CD14-positive monocyte (primary cell): ENCODE measurements around the gene FBXL13. TPM values are rescaled to one million over a fixed set of nuclear protein-coding genes. Genes with fewer than 3 reads are reported as not detected.

Source experiments
- DNase-seq, 3 donors: peaks; one replicate each; pipeline ENCODE4 v3.0.0-alpha.2; 2011 to 2022
- H2AFZ ChIP-seq: 2 replicates; pipeline ENCODE4 v1.6.0; 2012; ENCODE audit warnings: mild to moderate bottlenecking, low read depth, low read length, inconsistent platforms; ENCODE audit not compliant: insufficient read depth, poor library complexity, severe bottlenecking
- H3K27ac ChIP-seq, 2 donors: 1 replicate in 1 of 2; 2 replicates in 1 of 2; pipeline ENCODE4 v1.5.1; 2012 to 2013; ENCODE audit warnings: low read length in 2 of 2, control low read depth in 1 of 2, inconsistent platforms in 1 of 2, low read depth in 1 of 2, mild to moderate bottlenecking in 1 of 2
- H3K27me3 ChIP-seq, 2 donors: one replicate each; pipeline versions ENCODE4 v1.6.0 to v1.6.1; 2011 to 2013; ENCODE audit warnings: low read length in 2 of 2; ENCODE audit not compliant: control insufficient read depth in 2 of 2, insufficient read depth in 2 of 2
- H3K36me3 ChIP-seq, 2 donors: replicated peaks in 1 of 2; 1 replicate in 1 of 2; 2 replicates in 1 of 2; pipeline versions ENCODE4 v1.5.1 to v1.6.1; 2012 to 2013; ENCODE audit warnings: low read length in 2 of 2, control low read depth in 1 of 2, inconsistent platforms in 1 of 2, mild to moderate bottlenecking in 1 of 2; ENCODE audit not compliant: insufficient read depth in 2 of 2, control insufficient read depth in 1 of 2
- H3K4me1 ChIP-seq, 2 donors: 1 replicate in 1 of 2; 2 replicates in 1 of 2; pipeline versions ENCODE4 v1.5.1 to v1.6.1; 2012 to 2013; ENCODE audit warnings: low read length in 2 of 2, control low read depth in 1 of 2, inconsistent platforms in 1 of 2, mild to moderate bottlenecking in 1 of 2, moderate library complexity in 1 of 2; ENCODE audit not compliant: insufficient read depth in 2 of 2, control insufficient read depth in 1 of 2
- H3K4me2 ChIP-seq: replicated peaks from 2 replicates; pipeline ENCODE3; 2012; ENCODE audit warnings: low read length, moderate library complexity, mild to moderate bottlenecking; ENCODE audit not compliant: poor library complexity, severe bottlenecking; ENCODE audit errors: extremely low read depth
- H3K4me3 ChIP-seq, 3 experiments: fragments of 200-600 bp in 1 of 3; sonication (generic) in 1 of 3; replicated peaks in 1 of 3; 1 replicate in 2 of 3; 2 replicates in 1 of 3; pipeline ENCODE4 v1.5.1; 2011 to 2013; ENCODE audit warnings: low read length in 3 of 3, mild to moderate bottlenecking in 3 of 3, control low read depth in 2 of 3, low read depth in 2 of 3, inconsistent platforms in 1 of 3, moderate library complexity in 1 of 3
- H3K79me2 ChIP-seq: 2 replicates; pipeline ENCODE4 v1.6.0; 2012; ENCODE audit warnings: mild to moderate bottlenecking, control low read depth, inconsistent platforms, low read length, moderate library complexity; ENCODE audit not compliant: insufficient read depth
- H3K9ac ChIP-seq: 2 replicates; pipeline ENCODE4 v1.6.0; 2017; ENCODE audit warnings: low read length, mild to moderate bottlenecking; ENCODE audit not compliant: insufficient read depth, poor library complexity, severe bottlenecking
- H3K9me3 ChIP-seq, 2 donors: replicated peaks in 1 of 2; 1 replicate in 1 of 2; 2 replicates in 1 of 2; pipeline versions ENCODE4 v1.5.1 to v1.6.1; 2012 to 2013; ENCODE audit warnings: low read length in 2 of 2, control low read depth in 1 of 2; ENCODE audit not compliant: control insufficient read depth in 1 of 2, insufficient read depth in 1 of 2
- H4K20me1 ChIP-seq: 2 replicates; pipeline ENCODE4 v1.6.0; 2012; ENCODE audit warnings: mild to moderate bottlenecking, low read length, control low read depth, moderate library complexity; ENCODE audit not compliant: insufficient read depth
- H3K27ac Mint-ChIP-seq, 7 donors: one replicate each; pipeline ENCODE4 v1.8.0; 2020; ENCODE audit warnings: mild to moderate bottlenecking in 7 of 7, mixed read lengths in 7 of 7, moderate library complexity in 6 of 7, inconsistent platforms in 2 of 7
- H3K27me3 Mint-ChIP-seq, 3 donors: one replicate each; pipeline ENCODE4 v1.8.0; 2021 to 2022; ENCODE audit warnings: low read depth in 3 of 3, mild to moderate bottlenecking in 3 of 3, mixed read lengths in 3 of 3, moderate library complexity in 3 of 3, inconsistent platforms in 1 of 3
- H3K36me3 Mint-ChIP-seq, 2 donors: one replicate each; pipeline ENCODE4 v1.8.0; 2020; ENCODE audit warnings: mixed read lengths in 2 of 2, inconsistent platforms in 1 of 2, mild to moderate bottlenecking in 1 of 2
- H3K4me1 Mint-ChIP-seq: one replicate; pipeline ENCODE4 v1.8.0; 2020; ENCODE audit warnings: mild to moderate bottlenecking, mixed read lengths
- H3K4me3 Mint-ChIP-seq, 2 donors: one replicate each; pipeline ENCODE4 v1.8.0; 2020; ENCODE audit warnings: mild to moderate bottlenecking in 2 of 2, mixed read lengths in 2 of 2, moderate library complexity in 1 of 2
- H3K9me3 Mint-ChIP-seq, 7 donors: one replicate each; pipeline ENCODE4 v1.8.0; 2020 to 2022; ENCODE audit warnings: mixed read lengths in 7 of 7, mild to moderate bottlenecking in 6 of 7, moderate library complexity in 6 of 7, inconsistent platforms in 2 of 7
- CTCF ChIP-seq: fragments of 200-600 bp; IDR thresholded peaks from one replicate; pipeline ENCODE4 v1.8.0; 2022; ENCODE audit warnings: antibody characterized with exemption, mild to moderate bottlenecking
- WGBS: methylation state at CpG from one replicate; pipeline ENCODE4 v1.1.5; 2013; ENCODE audit warnings: missing lambda C conversion rate; ENCODE audit not compliant: insufficient coverage; 5-methylcytosine and 5-hydroxymethylcytosine counted together
- intact Hi-C, 2 donors: fragments of 100-400 bp; cut with micrococcal nuclease; formaldehyde crosslinking; loops; one replicate each; pipeline versions ENCODE4 v1.15.0 to v1.15.1; 2023
- polyA plus RNA-seq, 3 donors: library from polyadenylated mRNA; depleted of rRNA in 1 of 3; unstranded in 2 of 3; stranded (reverse) in 1 of 3; fragments of 300-500 nt in 2 of 3; fragments of >200 nt in 1 of 3; fragmentation: Illumina TruSeq in 2 of 3; gene quantifications; 1 replicate in 2 of 3; 2 replicates in 1 of 3; pipeline ENCODE4 v1.2.3, GENCODE V29; 2012 to 2021

FBXL13 gene
- polyA plus RNA-seq, 3 donors = 0.05 TPM; not detected in 2

GRCh38 chr7:102829075-102829474 lies 245.5 kb downstream of the FBXL13 start:
- Histone ChIP-seq H4K20me1 (no peaks in the 10 kb centered on the region), H3K4me1 (no peaks in the 10 kb centered on the region), H3K9me3 (no peaks in the 10 kb centered on the region), H3K27me3 (no peaks in the 10 kb centered on the region), H3K27ac (no peak overlapping the region), H3K36me3 (peaks cover 0 to 5% of the 10 kb centered on the region in 2 donors), H3K9ac (no peak overlapping the region), H3K4me2 (no peak overlapping the region), H2AFZ (no peak overlapping the region), H3K4me3 (no peak overlapping the region), H3K79me2 (no peaks in the 10 kb centered on the region)
- H3K4me1 Mint-ChIP-seq = no peaks in the 10 kb centered on the region
- peaks cover 14 to 26% of the 10 kb centered on the region in 2 donors for H3K36me3 Mint-ChIP-seq
- no peak overlapping the region for H3K27ac Mint-ChIP-seq
- peaks cover 0 to 1% (median 0%) of the 10 kb centered on the region in 3 donors for H3K27me3 Mint-ChIP-seq
- intact Hi-C loops = no loop called here
- WGBS = 97% methylated on average over 3 of the region's 3 CpGs
- no peak for DNase-seq
- H3K9me3 Mint-ChIP-seq = peaks cover 0 to 3% (median 0%) of the 10 kb centered on the region in 7 donors
- TF ChIP-seq CTCF = no peak
- no peak overlapping the region for H3K4me3 Mint-ChIP-seq

- peaks cover 14 to 26% of the 10 kb centered on the region in 2 donors for H3K36me3 Mint-ChIP-seq
- no peak for TF ChIP-seq CTCF
Observed at GRCh38 chr7:102828286-102828685, 246.3 kb downstream of the FBXL13 start.

More at GRCh38 chr7:102828286-102828685, 246.3 kb downstream of the FBXL13 start:
- Mint-ChIP-seq H3K9me3 (peaks cover 0 to 3% (median 0%) of the 10 kb centered on the region in 7 donors), H3K27ac (no peak overlapping the region), H3K4me1 (no peaks in the 10 kb centered on the region), H3K27me3 (peaks cover 0 to 1% (median 0%) of the 10 kb centered on the region in 3 donors), H3K4me3 (no peak overlapping the region)
- DNase-seq = no peak
- WGBS = no CpG with 5 or more reads among the region's 2 CpGs
- Histone ChIP-seq H3K27me3 (no peaks in the 10 kb centered on the region), H3K4me2 (no peak overlapping the region), H3K4me1 (no peaks in the 10 kb centered on the region), H4K20me1 (no peaks in the 10 kb centered on the region), H3K4me3 (no peak overlapping the region), H3K9me3 (no peaks in the 10 kb centered on the region), H3K79me2 (no peaks in the 10 kb centered on the region), H3K36me3 (peaks cover 0 to 5% of the 10 kb centered on the region in 2 donors), H3K9ac (no peak overlapping the region), H3K27ac (no peak overlapping the region), H2AFZ (no peak overlapping the region)
- intact Hi-C loops = no loop called here
